SK-N-SH treated with all-trans-retinoic acid at 6 μM for 48 hours (cell line): ENCODE measurements around the gene MS4A2.

Experiments
- ATAC-seq: fragments of 200-7000 bp; cut with Tn5 transposase; 3 replicates; pipeline ENCODE4 v1.9.1; 2020; ENCODE audit warnings: mild to moderate bottlenecking, moderate library complexity
- ARNTL ChIP-seq: fragments of 450-650 bp; formaldehyde crosslinking; IDR thresholded peaks from 2 replicates; pipeline ENCODE4 v1.5.0; 2020; ENCODE audit warnings: low read depth, mild to moderate bottlenecking, moderate library complexity, borderline replicate concordance
- BACH2 ChIP-seq: fragments of 250-450 bp; sonication (Bioruptor Pico); IDR thresholded peaks from 2 replicates; pipeline ENCODE4 v1.9.0; 2021; ENCODE audit warnings: mild to moderate bottlenecking, borderline replicate concordance
- CREB5 ChIP-seq: fragments of 250-450 bp; sonication (Bioruptor Pico); IDR thresholded peaks from 2 replicates; pipeline ENCODE4 v1.5.1; 2020; ENCODE audit warnings: low read depth, mild to moderate bottlenecking, moderate library complexity
- CSDC2 ChIP-seq: fragments of 250-450 bp; sonication (Bioruptor Pico); IDR thresholded peaks from 2 replicates; pipeline ENCODE4 v1.5.0; 2020; ENCODE audit warnings: mild to moderate bottlenecking, moderate library complexity
- CSRNP3 ChIP-seq: fragments of 250-450 bp; sonication (Bioruptor Pico); IDR thresholded peaks from 2 replicates; pipeline ENCODE4 v1.5.1; 2021; ENCODE audit warnings: mild to moderate bottlenecking, moderate library complexity
- ESRRG ChIP-seq: fragments of 250-450 bp; sonication (Bioruptor Pico); IDR thresholded peaks from 2 replicates; pipeline ENCODE4 v1.6.1; 2021; ENCODE audit warnings: mild to moderate bottlenecking
- GLIS3 ChIP-seq: fragments of 250-450 bp; sonication (Bioruptor Pico); IDR thresholded peaks from 2 replicates; pipeline ENCODE4 v1.5.0; 2020; ENCODE audit warnings: mild to moderate bottlenecking, moderate library complexity
- ISL1 ChIP-seq: fragments of 250-450 bp; sonication (Bioruptor Pico); IDR thresholded peaks from 2 replicates; pipeline ENCODE4 v2.1.2; 2022; ENCODE audit warnings: mild to moderate bottlenecking, moderate library complexity
- OSR1 ChIP-seq: fragments of 250-450 bp; sonication (Bioruptor Pico); IDR thresholded peaks from 2 replicates; pipeline ENCODE4 v1.8.0; 2022; ENCODE audit warnings: moderate library complexity, mild to moderate bottlenecking, inconsistent platforms
- PATZ1 ChIP-seq: fragments of 250-450 bp; sonication (Bioruptor Pico); IDR thresholded peaks from 2 replicates; pipeline ENCODE4 v1.8.0; 2020; ENCODE audit warnings: mild to moderate bottlenecking, moderate library complexity, borderline replicate concordance
- POU6F1 ChIP-seq: fragments of 250-450 bp; sonication (Bioruptor Pico); IDR thresholded peaks from 2 replicates; pipeline ENCODE4 v1.8.0; 2021; ENCODE audit warnings: low read depth, mild to moderate bottlenecking, moderate library complexity, borderline replicate concordance
- PPARA ChIP-seq: fragments of 250-450 bp; sonication (Bioruptor Pico); IDR thresholded peaks from 2 replicates; pipeline ENCODE4 v1.5.0; 2020; ENCODE audit warnings: mild to moderate bottlenecking, borderline replicate concordance
- RARB ChIP-seq: fragments of 250-450 bp; sonication (Bioruptor Pico); IDR thresholded peaks from 2 replicates; pipeline ENCODE4 v1.8.0; 2021; ENCODE audit warnings: mild to moderate bottlenecking, moderate library complexity
- SNAI2 ChIP-seq: fragments of 250-450 bp; sonication (Bioruptor Pico); IDR thresholded peaks from 2 replicates; pipeline ENCODE4 v1.5.0; 2020; ENCODE audit warnings: mild to moderate bottlenecking, moderate library complexity
- TCF4 ChIP-seq: fragments of 250-450 bp; sonication (Bioruptor Pico); IDR thresholded peaks from 2 replicates; pipeline ENCODE4 v1.8.0; 2021; ENCODE audit warnings: mild to moderate bottlenecking, moderate library complexity, borderline replicate concordance
- TSHZ2 ChIP-seq: fragments of 250-450 bp; sonication (Bioruptor Pico); IDR thresholded peaks from 2 replicates; pipeline ENCODE4 v1.5.0; 2020; ENCODE audit warnings: mild to moderate bottlenecking, moderate library complexity
- ZFP3 ChIP-seq: fragments of 250-450 bp; sonication (Bioruptor Pico); IDR thresholded peaks from 2 replicates; pipeline ENCODE4 v1.5.0; 2020; ENCODE audit warnings: mild to moderate bottlenecking, moderate library complexity
- ZFP30 ChIP-seq: fragments of 450-650 bp; formaldehyde crosslinking; IDR thresholded peaks from 2 replicates; pipeline ENCODE4 v1.5.0; 2022; ENCODE audit warnings: mild to moderate bottlenecking, moderate library complexity
- ZNF565 ChIP-seq: fragments of 450-650 bp; formaldehyde crosslinking; conservative IDR thresholded peaks from 2 replicates; pipeline ENCODE4 v1.5.0; 2020; ENCODE audit warnings: low read depth, mild to moderate bottlenecking, moderate library complexity
- ZNF70 ChIP-seq: fragments of 450-650 bp; formaldehyde crosslinking; IDR thresholded peaks from 2 replicates; pipeline ENCODE4 v1.5.0; 2020; ENCODE audit warnings: mild to moderate bottlenecking, moderate library complexity
- ZNF8 ChIP-seq: fragments of 450-650 bp; formaldehyde crosslinking; IDR thresholded peaks from 2 replicates; pipeline ENCODE4 v1.5.0; 2020; ENCODE audit warnings: mild to moderate bottlenecking, moderate library complexity

MS4A2 gene

GRCh38 chr11:60084631-60085273, 3.7 kb upstream of the MS4A2 start:
- TF ChIP-seq ARNTL (CRISPR knock-in tag): no peak
- TF ChIP-seq ESRRG (CRISPR knock-in tag): no peak
- TF ChIP-seq OSR1 (CRISPR knock-in tag): no peak
- TF ChIP-seq PPARA (CRISPR knock-in tag): no peak
- TF ChIP-seq CREB5 (CRISPR knock-in tag): no peak
- no peak for TF ChIP-seq POU6F1
- no peak for TF ChIP-seq CSDC2 (CRISPR knock-in tag)
- no peak for TF ChIP-seq ZFP3
- no peak for TF ChIP-seq TCF4 (CRISPR knock-in tag)
- no peak for TF ChIP-seq BACH2 (CRISPR knock-in tag)
- TF ChIP-seq SNAI2: no peak
- TF ChIP-seq ZNF70: no peak
- no peak for TF ChIP-seq ZFP30 (CRISPR knock-in tag)
- TF ChIP-seq TSHZ2 (CRISPR knock-in tag): no peak
- no peak for TF ChIP-seq PATZ1 (CRISPR knock-in tag)
- no peak for TF ChIP-seq GLIS3 (CRISPR knock-in tag)
- TF ChIP-seq ZNF8 (CRISPR knock-in tag): no peak
- TF ChIP-seq ISL1: no peak
- no peak for TF ChIP-seq ZNF565 (CRISPR knock-in tag)
- ATAC-seq: no peak

GRCh38 chr11:60085909-60086308, 2.6 kb upstream of the MS4A2 start:
- no peak for ATAC-seq

GRCh38 chr11:60087239-60087638, 1.2 kb upstream of the MS4A2 start:
- ATAC-seq: no peak
- TF ChIP-seq ZNF70 (no peak), SNAI2 (no peak), CSRNP3 (CRISPR knock-in tag) (no peak), ISL1 (no peak), POU6F1 (no peak), ZFP3 (no peak), BACH2 (CRISPR knock-in tag) (no peak), PATZ1 (CRISPR knock-in tag) (no peak), CREB5 (CRISPR knock-in tag) (no peak), RARB (CRISPR knock-in tag) (no peak), CSDC2 (CRISPR knock-in tag) (no peak), GLIS3 (CRISPR knock-in tag) (no peak), ESRRG (CRISPR knock-in tag) (no peak)
- TF ChIP-seq, all 23 proteins: peak for 0

More at GRCh38 chr11:60085909-60086308, 2.6 kb upstream of the MS4A2 start:
- no peak for TF ChIP-seq ISL1
- TF ChIP-seq ESRRG (CRISPR knock-in tag): no peak
- TF ChIP-seq, all 23 proteins: peak for 0
